Activated CD8-positive, alpha-beta memory T cell treated with anti-CD3 and anti-CD28 coated beads for 1 hour (primary cell): Measurements from ENCODE around the gene DNAJB11.
"Not testable (repeated sequence)": the region's sequence is repeated elsewhere in the genome, so short reads cannot be mapped to it uniquely, and the experiment has no call there.

Experiments
- DNase-seq, 2 donors: peaks; one replicate each; pipeline ENCODE4 v3.0.0-alpha.2; 2020; ENCODE audit warnings: low read depth in 1 of 2; ENCODE audit errors: extremely low read depth in 1 of 2

The DNAJB11 gene

GRCh38 chr3:186617036-186617946 lies 46.8 kb downstream of the DNAJB11 start:
- peak; percentile 52 to 77 for DNase-seq

GRCh38 chr3:186618318-186618938 lies 47.9 kb downstream of the DNAJB11 start:
- no peak for DNase-seq

- DNase-seq, result no peak
Measured at GRCh38 chr3:186619787-186620212, 49.3 kb downstream of the DNAJB11 start.

- no peak for DNase-seq
Measured at GRCh38 chr3:186620213-186621092, 49.9 kb downstream of the DNAJB11 start.

- no peak for DNase-seq
Measured at GRCh38 chr3:186621894-186622650, 51.6 kb downstream of the DNAJB11 start.

- no peak for DNase-seq
Measured at GRCh38 chr3:186622651-186623310, 52.3 kb downstream of the DNAJB11 start.

- no peak for DNase-seq
Measured at GRCh38 chr3:186624598-186624997, 54.1 kb downstream of the DNAJB11 start.

- no peak for DNase-seq
Measured at GRCh38 chr3:186625600-186626042, 55.1 kb downstream of the DNAJB11 start.

- no peak for DNase-seq
Measured at GRCh38 chr3:186626254-186626847, 55.8 kb downstream of the DNAJB11 start.

- no peak for DNase-seq
Measured at GRCh38 chr3:186627852-186628414, 57.4 kb downstream of the DNAJB11 start.

GRCh38 chr3:186628756-186629155 lies 58.2 kb downstream of the DNAJB11 start:
- no peak for DNase-seq

GRCh38 chr3:186630950-186631641 lies 60.6 kb downstream of the DNAJB11 start:
- DNase-seq, result no peak

- DNase-seq, result no peak
Measured at GRCh38 chr3:186633481-186633880, 63.0 kb downstream of the DNAJB11 start.

GRCh38 chr3:186634207-186634606 lies 63.7 kb downstream of the DNAJB11 start:
- not testable (repeated sequence) for DNase-seq
